ENCODE measurements around the gene SUSD2. TPM values are rescaled to one million over a fixed set of nuclear protein-coding genes. Genes with fewer than 3 reads are reported as not detected.
"Not testable (repeated sequence)": the region's sequence is repeated elsewhere in the genome, so short reads cannot be mapped to it uniquely, and the experiment has no call there.

The SUSD2 gene
- total RNA-seq, 1 donor from 2014 or later, result 3.2 TPM

DNA sequence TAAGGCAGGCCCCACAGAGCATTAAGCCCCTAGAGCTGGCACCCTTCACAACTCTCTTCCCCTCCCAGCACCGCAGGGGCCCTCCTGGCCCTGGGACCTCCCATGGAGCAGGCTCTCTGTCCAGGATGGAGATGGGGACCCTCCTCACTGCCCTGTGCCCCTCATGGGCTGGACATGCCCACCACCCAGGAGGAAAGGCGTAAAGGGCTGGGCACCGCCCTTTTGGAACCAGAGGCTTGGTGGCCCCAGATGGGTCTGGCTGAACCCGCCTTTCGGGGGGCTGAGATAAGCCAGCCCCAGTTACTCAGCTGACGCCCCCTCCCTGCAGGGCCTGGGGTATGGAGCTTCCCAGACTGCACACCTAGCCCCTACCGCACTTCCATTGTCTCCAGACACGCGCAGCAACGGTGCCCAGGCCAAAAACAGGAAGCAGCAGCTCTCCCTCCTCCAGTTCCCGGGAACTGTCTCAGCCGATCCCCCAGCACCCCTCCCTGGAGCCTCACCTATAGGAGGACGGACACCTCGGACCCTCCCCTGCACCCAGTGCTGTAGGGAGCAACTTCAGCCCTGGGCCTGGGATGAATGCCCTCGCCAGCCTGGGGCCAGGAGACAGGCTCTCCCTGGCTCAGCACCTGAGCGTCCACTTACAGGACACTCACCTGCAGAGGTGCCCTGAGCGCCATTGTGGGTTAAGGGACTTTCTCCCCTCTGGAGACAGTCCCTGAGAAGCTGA, 1.6 kb upstream of the SUSD2 start:
- Histone ChIP-seq H3K4me3 (no peak overlapping the region), H3K4me1 (peaks cover 68% of the 10 kb centered on the region), H3K36me3 (peaks cover 17% of the 10 kb centered on the region), H3K27me3 (ENCODE audit: low read depth) (no peaks in the 10 kb centered on the region), H3K9me3 (replicated peaks) (no peaks in the 10 kb centered on the region), H3K27ac (replicated peaks) (peak overlapping the region; percentile 74)
- intact Hi-C loops (cut with micrococcal nuclease), result no loop called here
- DNase-seq, result no peak
- TF ChIP-seq, protein P1, sequence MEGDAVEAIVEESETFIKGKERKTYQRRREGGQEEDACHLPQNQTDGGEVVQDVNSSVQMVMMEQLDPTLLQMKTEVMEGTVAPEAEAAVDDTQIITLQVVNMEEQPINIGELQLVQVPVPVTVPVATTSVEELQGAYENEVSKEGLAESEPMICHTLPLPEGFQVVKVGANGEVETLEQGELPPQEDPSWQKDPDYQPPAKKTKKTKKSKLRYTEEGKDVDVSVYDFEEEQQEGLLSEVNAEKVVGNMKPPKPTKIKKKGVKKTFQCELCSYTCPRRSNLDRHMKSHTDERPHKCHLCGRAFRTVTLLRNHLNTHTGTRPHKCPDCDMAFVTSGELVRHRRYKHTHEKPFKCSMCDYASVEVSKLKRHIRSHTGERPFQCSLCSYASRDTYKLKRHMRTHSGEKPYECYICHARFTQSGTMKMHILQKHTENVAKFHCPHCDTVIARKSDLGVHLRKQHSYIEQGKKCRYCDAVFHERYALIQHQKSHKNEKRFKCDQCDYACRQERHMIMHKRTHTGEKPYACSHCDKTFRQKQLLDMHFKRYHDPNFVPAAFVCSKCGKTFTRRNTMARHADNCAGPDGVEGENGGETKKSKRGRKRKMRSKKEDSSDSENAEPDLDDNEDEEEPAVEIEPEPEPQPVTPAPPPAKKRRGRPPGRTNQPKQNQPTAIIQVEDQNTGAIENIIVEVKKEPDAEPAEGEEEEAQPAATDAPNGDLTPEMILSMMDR (IDR thresholded peaks at IDR 0.05; ENCODE audit: borderline replicate concordance), result no peak

DNA sequence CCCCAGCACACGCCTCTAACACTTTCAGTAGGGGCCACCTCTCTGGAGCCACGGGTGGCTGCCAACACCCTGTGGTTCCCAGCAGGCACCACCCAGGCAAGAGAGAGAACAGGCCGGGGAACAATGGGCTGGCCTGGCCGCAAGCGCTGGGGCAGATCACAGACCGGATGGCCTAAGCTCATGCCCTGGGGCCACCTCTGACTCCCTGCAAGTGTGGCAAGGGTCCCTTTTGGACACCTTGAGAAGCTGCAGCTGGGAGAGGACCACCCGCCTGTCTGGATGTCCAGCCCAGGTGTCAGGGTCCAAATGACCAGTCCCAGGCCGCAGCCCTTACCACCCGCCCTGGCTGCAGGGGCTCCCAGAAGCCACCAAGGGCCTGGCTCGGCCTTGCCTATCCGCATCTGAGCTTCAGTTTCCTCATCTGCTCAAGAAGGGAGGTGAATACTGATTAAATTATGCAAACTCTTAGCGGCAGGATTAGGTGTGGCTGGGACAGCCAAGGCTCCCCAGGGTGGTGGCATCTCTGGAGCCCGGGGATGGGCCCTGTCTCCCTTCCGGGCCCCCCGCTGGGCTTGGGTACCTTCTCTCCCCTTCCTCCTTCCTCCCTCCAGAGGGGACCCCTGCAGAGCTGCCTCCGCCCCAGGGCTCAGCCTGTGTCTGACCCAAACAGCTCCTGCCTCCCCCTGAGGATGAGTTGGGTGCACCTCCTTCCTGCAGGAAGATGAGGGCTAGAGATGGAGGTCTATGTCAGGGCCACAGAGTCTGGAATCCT, 785 bp upstream of the SUSD2 start:
- Histone ChIP-seq H3K4me1 (peaks cover 60% of the 10 kb centered on the region), H3K4me3 (no peak overlapping the region), H3K36me3 (peaks cover 16% of the 10 kb centered on the region), H3K9me3 (replicated peaks) (no peaks in the 10 kb centered on the region), H3K27me3 (ENCODE audit: low read depth) (no peaks in the 10 kb centered on the region), H3K27ac (replicated peaks) (peak overlapping the region; percentile 74)
- intact Hi-C loops (cut with micrococcal nuclease), result no loop called here
- DNase-seq, result peak; percentile 21
- TF ChIP-seq, protein P1 (IDR thresholded peaks at IDR 0.05; ENCODE audit: borderline replicate concordance), result no peak

DNA sequence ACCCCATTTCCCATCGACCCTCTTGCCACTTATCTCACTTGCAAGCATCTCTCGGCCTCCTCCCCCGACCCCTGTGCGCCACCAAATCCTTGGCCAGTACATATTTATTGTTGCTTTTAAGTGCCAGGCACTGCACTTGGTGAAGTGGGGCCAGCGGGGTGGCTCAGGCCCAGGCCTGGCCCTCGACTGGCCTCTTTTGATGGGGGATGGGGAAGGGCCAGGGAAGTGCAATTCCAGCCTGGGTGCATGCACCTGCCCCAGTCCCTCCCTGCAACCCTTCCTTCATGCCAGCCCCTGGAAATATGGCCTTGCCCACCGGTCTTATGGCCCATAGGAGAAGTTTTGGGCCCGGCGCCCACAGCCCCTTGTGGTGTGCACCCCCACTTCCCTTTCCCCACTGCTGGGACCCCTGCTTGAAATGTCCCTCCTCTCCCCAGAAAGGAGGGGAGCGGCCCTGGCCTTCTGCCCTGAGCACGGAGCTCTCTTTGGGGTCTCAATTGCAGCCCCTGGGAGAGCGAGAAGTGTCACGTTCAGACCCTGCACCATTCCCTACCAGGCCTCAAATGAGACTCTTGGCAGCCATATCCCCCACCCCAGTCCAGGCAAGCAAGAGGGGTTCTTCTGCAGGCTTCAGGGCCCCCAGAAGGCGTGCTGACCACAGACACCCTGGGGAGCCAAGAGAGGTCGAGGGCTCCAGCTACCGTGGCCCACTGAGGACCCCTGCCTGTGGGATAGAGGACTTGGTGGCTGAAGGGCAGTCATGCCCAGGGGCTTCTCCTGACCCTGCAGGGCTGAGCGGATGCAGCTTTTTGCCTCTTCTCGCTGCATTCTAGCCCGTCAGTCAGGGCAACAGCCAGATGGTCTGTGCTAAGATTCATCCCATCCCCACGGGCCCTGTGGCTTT, 961 bp downstream of the SUSD2 start:
- peak overlapping the region; percentile 74 for H3K27ac ChIP-seq (replicated peaks)
- TF ChIP-seq, protein P1 (IDR thresholded peaks at IDR 0.05; ENCODE audit: borderline replicate concordance), result peak; percentile 55
- no peaks in the 10 kb centered on the region for H3K27me3 ChIP-seq (ENCODE audit: low read depth)
- peak; percentile 19 for DNase-seq
- intact Hi-C loops (cut with micrococcal nuclease), result no loop called here
- no peaks in the 10 kb centered on the region for H3K9me3 ChIP-seq (replicated peaks)
- H3K36me3 ChIP-seq, result peaks cover 8% of the 10 kb centered on the region
- H3K4me3 ChIP-seq, result peak overlapping the region; percentile 57
- H3K4me1 ChIP-seq, result peaks cover 43% of the 10 kb centered on the region

DNA sequence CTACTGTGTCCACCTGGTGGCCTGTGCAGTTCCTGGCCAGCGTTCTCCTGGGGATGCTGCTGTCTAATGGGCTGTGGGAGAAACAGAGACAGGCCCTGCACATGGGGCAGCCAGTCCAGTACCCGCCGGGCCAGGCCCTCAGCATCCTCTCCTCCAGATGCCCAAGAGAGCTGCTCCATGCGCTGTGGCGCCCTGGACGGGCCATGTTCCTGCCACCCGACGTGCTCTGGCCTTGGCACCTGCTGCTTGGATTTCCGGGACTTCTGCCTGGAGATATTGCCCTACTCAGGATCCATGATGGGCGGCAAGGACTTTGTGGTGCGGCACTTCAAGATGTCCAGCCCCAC, 1.6 kb downstream of the SUSD2 start:
- peak overlapping the region; percentile 57 for H3K4me3 ChIP-seq
- H3K36me3 ChIP-seq; intact Hi-C loops (cut with micrococcal nuclease); H3K27ac ChIP-seq (replicated peaks); H3K9me3 ChIP-seq (replicated peaks); H3K27me3 ChIP-seq (ENCODE audit: low read depth); DNase-seq: not testable (repeated sequence)
- H3K4me1 ChIP-seq, result peaks cover 37% of the 10 kb centered on the region

DNA sequence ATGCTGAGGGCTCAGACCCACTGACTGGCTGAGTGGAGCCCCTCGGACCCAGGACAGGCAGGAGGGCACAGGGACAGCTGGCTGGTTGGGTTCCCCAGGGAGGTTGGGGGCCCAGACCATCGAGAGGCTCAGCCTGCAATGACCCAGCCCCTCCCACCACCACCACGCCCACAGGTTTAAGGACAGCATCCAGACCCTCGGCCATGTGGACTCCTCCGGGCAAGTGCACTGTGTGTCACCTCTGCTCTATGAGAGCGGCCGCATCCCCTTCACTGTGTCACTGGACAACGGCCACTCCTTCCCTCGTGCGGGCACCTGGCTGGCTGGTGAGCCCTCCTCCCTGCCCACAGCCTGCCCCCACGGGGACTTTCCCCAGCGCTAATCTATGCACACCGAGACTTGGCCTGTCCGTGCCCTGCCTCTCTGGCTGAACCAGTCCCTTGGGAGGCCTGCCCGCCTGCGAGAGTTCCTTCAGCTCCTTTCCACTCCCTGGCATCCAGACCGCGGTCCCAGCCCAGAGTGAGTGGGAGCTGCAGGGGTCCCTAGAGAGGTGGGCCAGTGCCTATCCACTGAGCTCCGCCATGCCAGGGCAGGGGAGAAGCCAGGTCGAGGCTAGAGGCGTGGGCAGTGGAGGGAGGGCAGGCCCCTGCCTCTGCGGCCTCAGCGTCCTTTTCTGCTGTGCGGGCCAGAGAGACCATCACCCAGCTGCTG, 2.2 kb downstream of the SUSD2 start:
- no peaks in the 10 kb centered on the region for H3K27me3 ChIP-seq (ENCODE audit: low read depth)
- no peak overlapping the region for H3K27ac ChIP-seq (replicated peaks)
- intact Hi-C loops (cut with micrococcal nuclease), result no loop called here
- DNase-seq, result peak; percentile 18
- TF ChIP-seq, protein P1 (IDR thresholded peaks at IDR 0.05; ENCODE audit: borderline replicate concordance), result no peak
- peak overlapping the region; percentile 57 for H3K4me3 ChIP-seq
- H3K36me3 ChIP-seq, result peaks cover 1% of the 10 kb centered on the region
- peaks cover 34% of the 10 kb centered on the region for H3K4me1 ChIP-seq
- no peaks in the 10 kb centered on the region for H3K9me3 ChIP-seq (replicated peaks)
